HCT116 (cell line): ENCODE results near the gene TMEM79. TPM values are rescaled to one million over a fixed set of nuclear protein-coding genes. Genes with fewer than 3 reads are reported as not detected.

Experiments
- ATAC-seq: fragments of 200-7000 bp; cut with Tn5 transposase; 2 replicates; pipeline ENCODE4 v1.9.1; 2020; ENCODE audit warnings: mild to moderate bottlenecking, moderate library complexity
- BruUV-seq: library from RNA; stranded (reverse); fragments of 400-500 nt; replicated peaks from 2 replicates; lab custom pipeline; 2021; lab: Mats Ljungman, UMichigan
- CTCF ChIA-PET: fragments of 300-600 bp; sonication (Branson Sonifier 250); formaldehyde crosslinking; loops from one replicate; lab custom pipeline; 2021; ENCODE audit warnings: antibody characterized with exemption; lab: Charles Lee
- POLR2A ChIA-PET: fragments of 300-600, 350-600 bp; sonication (Branson Sonifier 250); formaldehyde crosslinking; loops from one replicate; lab custom pipeline; 2021; ENCODE audit warnings: antibody characterized with exemption; lab: Charles Lee
- RAD21 ChIA-PET, 2 experiments: fragments of 300-600 bp; sonication (Branson Sonifier 250); formaldehyde crosslinking; loops; one replicate each; lab custom pipeline; 2023; ENCODE audit warnings: low total read pairs in 2 of 2; ENCODE audit not compliant: uncharacterized antibody in 2 of 2, unreplicated experiment in 2 of 2, low non-redundant PET in 1 of 2; lab: Charles Lee
- DNase-seq: peaks from one replicate; pipeline ENCODE4 v3.0.0-alpha.2; 2010; ENCODE audit warnings: low read depth, low spot score
- H2AFZ ChIP-seq: fragments of 200-600 bp; shearing (Covaris generic), sonication (generic); 2 replicates; pipeline ENCODE4 v1.6.1; 2017; ENCODE audit warnings: low read depth, mixed run types, mixed read lengths, antibody characterized with exemption, low read length; ENCODE audit not compliant: poor library complexity, severe bottlenecking
- H3K27ac ChIP-seq: 2 replicates; pipeline ENCODE4 v1.5.1; 2012; ENCODE audit warnings: low read depth, low read length
- H3K27me3 ChIP-seq: fragments of 200-600 bp; sonication (generic); 2 replicates; pipeline ENCODE4 v1.6.1; 2016; ENCODE audit warnings: mixed run types, low read length, mixed read lengths; ENCODE audit not compliant: insufficient read depth
- H3K36me3 ChIP-seq, 2 experiments: fragments of 200-500 bp in 1 of 2; fragments of 200-600 bp in 1 of 2; sonication (Bioruptor generic) in 1 of 2; sonication (generic) in 1 of 2; 2 replicates each; pipeline versions ENCODE4 v1.5.1 to v1.6.1; 2014 to 2016; ENCODE audit warnings: low read length in 2 of 2, inconsistent platforms in 1 of 2, mixed read lengths in 1 of 2, mixed run types in 1 of 2; ENCODE audit not compliant: insufficient read depth in 2 of 2, control insufficient read depth in 1 of 2
- H3K4me1 ChIP-seq, 2 experiments: fragments of 200-600 bp in 1 of 2; sonication (generic) in 1 of 2; 2 replicates each; pipeline versions ENCODE4 v1.5.1 to v1.6.1; 2012 to 2017; ENCODE audit warnings: low read length in 2 of 2, inconsistent platforms in 1 of 2, mild to moderate bottlenecking in 1 of 2, mixed read lengths in 1 of 2, mixed run types in 1 of 2, moderate library complexity in 1 of 2; ENCODE audit not compliant: insufficient read depth in 2 of 2, control insufficient read depth in 1 of 2
- H3K4me2 ChIP-seq: fragments of 200-600 bp; sonication (generic); 2 replicates; pipeline ENCODE4 v1.6.1; 2017; ENCODE audit warnings: mixed run types, low read length, mixed read lengths
- H3K4me3 ChIP-seq, 2 experiments: fragments of 200-600 bp in 1 of 2; sonication (generic) in 1 of 2; replicated peaks in 1 of 2; 2 replicates each; pipeline ENCODE4 v1.5.1; 2011 to 2016; ENCODE audit warnings: low read length in 2 of 2, control low read depth in 1 of 2, low read depth in 1 of 2, mild to moderate bottlenecking in 1 of 2, mixed read lengths in 1 of 2, mixed run types in 1 of 2
- H3K79me2 ChIP-seq: fragments of 200-600 bp; sonication (generic); 2 replicates; pipeline ENCODE4 v1.6.1; 2017; ENCODE audit warnings: mild to moderate bottlenecking, mixed run types, low read length, moderate library complexity, mixed read lengths; ENCODE audit not compliant: insufficient read depth
- H3K9ac ChIP-seq: fragments of 200-600 bp; sonication (generic); 2 replicates; pipeline ENCODE4 v1.6.1; 2016; ENCODE audit warnings: low read length, mixed read lengths
- H3K9me2 ChIP-seq: fragments of 200-600 bp; sonication (generic), shearing (Covaris generic); 2 replicates; pipeline ENCODE4 v1.6.1; 2017; ENCODE audit warnings: mixed run types, mild to moderate bottlenecking, moderate library complexity; ENCODE audit not compliant: insufficient read depth
- H3K9me3 ChIP-seq, 2 experiments: fragments of 200-500 bp in 1 of 2; fragments of 200-600 bp in 1 of 2; sonication (Bioruptor generic) in 1 of 2; sonication (generic) in 1 of 2; 2 replicates each; pipeline ENCODE4 v1.6.1; 2014 to 2017; ENCODE audit warnings: low read length in 2 of 2, mixed read lengths in 2 of 2, inconsistent platforms in 1 of 2, low read depth in 1 of 2, mild to moderate bottlenecking in 1 of 2, mixed run types in 1 of 2, moderate library complexity in 1 of 2; ENCODE audit not compliant: control insufficient read depth in 1 of 2, insufficient read depth in 1 of 2
- H4K20me1 ChIP-seq: fragments of 200-600 bp; sonication (generic), shearing (Covaris generic); 2 replicates; pipeline ENCODE4 v1.6.1; 2017; ENCODE audit warnings: mixed run types, mild to moderate bottlenecking, moderate library complexity; ENCODE audit not compliant: insufficient read depth
- CBX3 ChIP-seq: IDR thresholded peaks from 2 replicates; pipeline ENCODE4 v1.6.1; 2012; ENCODE audit warnings: low read depth
- CEBPB ChIP-seq: IDR thresholded peaks from 2 replicates; pipeline ENCODE4 v1.6.1; 2012; ENCODE audit warnings: low read depth
- EGR1 ChIP-seq: IDR thresholded peaks from 2 replicates; pipeline ENCODE4 v1.6.1; 2012; ENCODE audit warnings: low read depth
- ELF1 ChIP-seq: IDR thresholded peaks from 2 replicates; pipeline ENCODE4 v1.6.1; 2012; ENCODE audit warnings: low read depth, borderline replicate concordance
- EZH2 ChIP-seq: fragments of 200-600 bp; sonication (generic); IDR thresholded peaks from 2 replicates; pipeline ENCODE4 v1.6.1; 2017; ENCODE audit warnings: antibody characterized with exemption, mixed run types
- EZH2phosphoT487 ChIP-seq: fragments of 200-600 bp; IDR thresholded peaks from 2 replicates; pipeline ENCODE4 v1.6.1; 2018; ENCODE audit warnings: antibody characterized with exemption, borderline replicate concordance
- FOSL1 ChIP-seq: IDR thresholded peaks from 2 replicates; pipeline ENCODE4 v1.6.1; 2012; ENCODE audit warnings: low read depth
- JUND ChIP-seq: IDR thresholded peaks from 2 replicates; pipeline ENCODE4 v1.6.1; 2012
- POLR2AphosphoS5 ChIP-seq: IDR thresholded peaks from 2 replicates; pipeline ENCODE4 v1.6.1; 2011; ENCODE audit warnings: mild to moderate bottlenecking, low read depth, low read length, moderate library complexity
- RAD21 ChIP-seq: IDR thresholded peaks from 2 replicates; pipeline ENCODE4 v1.6.1; 2012; ENCODE audit warnings: low read depth, mild to moderate bottlenecking
- SRF ChIP-seq: IDR thresholded peaks from 2 replicates; pipeline ENCODE4 v1.6.1; 2012; ENCODE audit warnings: low read depth
- TCF7L2 ChIP-seq: IDR thresholded peaks from 2 replicates; pipeline ENCODE4 v1.7.0; 2011; ENCODE audit warnings: borderline replicate concordance, inconsistent platforms; ENCODE audit not compliant: insufficient read depth, insufficient read length; ENCODE audit errors: extremely low read depth
- YY1 ChIP-seq: IDR thresholded peaks from 2 replicates; pipeline ENCODE4 v1.6.1; 2011; ENCODE audit warnings: low read length, low read depth, moderate library complexity, mild to moderate bottlenecking; ENCODE audit not compliant: insufficient replicate concordance; ENCODE audit errors: extremely low read depth
- ZNF274 ChIP-seq: fragments of 200-500 bp; sonication (Bioruptor generic); IDR thresholded peaks from 2 replicates; pipeline ENCODE4 v1.6.1; 2014; ENCODE audit warnings: mild to moderate bottlenecking, low read depth, low read length, inconsistent platforms
- intact Hi-C: fragments of 100-400 bp; cut with micrococcal nuclease; formaldehyde crosslinking; loops from 2 replicates; pipeline ENCODE4 v1.10.0; 2022
- total RNA-seq: library from RNA; stranded (reverse); gene quantifications from one replicate; pipeline ENCODE4 v1.2.1, GENCODE V29; 2021; ENCODE audit not compliant: unreplicated experiment
- TF ChIP-seq, protein P1 (sequence below), 3 experiments: fragments of 200-600 bp in 1 of 3; sonication (generic) in 1 of 3; IDR thresholded peaks in 2 of 3; conservative IDR thresholded peaks in 1 of 3; 2 replicates each; pipeline ENCODE4 v1.5.1; 2012 to 2017; ENCODE audit warnings: low read depth in 2 of 3, low read length in 2 of 3, antibody characterized with exemption in 1 of 3, borderline replicate concordance in 1 of 3, control low read depth in 1 of 3, mild to moderate bottlenecking in 1 of 3, mixed read lengths in 1 of 3, mixed run types in 1 of 3, moderate library complexity in 1 of 3; ENCODE audit not compliant: insufficient read depth in 1 of 3
- TF ChIP-seq, protein P2 (sequence below): IDR thresholded peaks from 2 replicates; pipeline ENCODE4 v1.6.1; 2012
- TF ChIP-seq, protein P3 (sequence below): IDR thresholded peaks from 2 replicates; pipeline ENCODE4 v1.6.1; 2012
- TF ChIP-seq, protein P4 (sequence below): IDR thresholded peaks from 2 replicates; pipeline ENCODE4 v1.6.1; 2011; ENCODE audit warnings: mild to moderate bottlenecking, low read length, moderate library complexity; ENCODE audit not compliant: insufficient replicate concordance; ENCODE audit errors: extremely low read depth

Gene TMEM79
- total RNA-seq, 1 experiment from 2014 or later = 6.3 TPM

DNA sequence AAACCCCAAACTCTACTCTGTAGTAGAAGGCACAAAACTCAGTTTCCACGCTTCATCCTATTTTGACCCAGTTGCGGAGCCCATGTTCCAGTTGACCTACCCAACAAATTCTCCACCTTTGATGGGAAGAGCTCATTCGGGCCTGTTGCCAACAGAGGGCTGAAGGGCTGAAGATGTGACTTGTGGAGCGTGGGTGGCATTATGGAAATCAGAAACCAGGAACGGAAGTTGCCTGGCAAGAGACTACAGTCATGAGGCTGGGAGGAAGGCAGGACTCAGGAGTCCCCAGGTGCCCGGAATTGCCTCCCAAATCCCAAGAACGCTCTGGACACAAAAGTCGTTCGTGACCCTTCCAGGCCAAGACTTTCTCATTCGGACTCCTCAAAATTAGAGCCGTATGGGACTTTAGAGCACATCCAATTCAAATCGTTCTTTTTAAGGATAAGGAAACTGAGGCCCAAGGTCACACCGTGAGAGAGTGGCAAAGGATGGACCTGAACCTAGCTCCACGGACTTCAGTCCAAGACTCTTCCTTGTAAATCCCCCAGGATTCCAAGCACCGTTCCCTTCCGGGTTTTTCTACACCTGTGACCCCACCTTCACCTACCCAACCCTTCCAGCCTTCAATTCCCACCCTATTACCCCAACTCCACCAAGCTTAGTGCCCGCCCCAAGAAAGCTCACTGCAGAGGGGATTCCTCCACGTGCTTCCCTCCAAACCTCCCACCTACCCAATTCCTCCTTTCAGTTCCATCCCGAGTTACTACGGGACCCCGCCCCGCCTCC lies 2.2 kb upstream of the TMEM79 start:
- peaks cover 58% of the 10 kb centered on the region for H3K79me2 ChIP-seq
- no peaks in the 10 kb centered on the region for H3K9me3 ChIP-seq
- H3K9me2 ChIP-seq = no peaks in the 10 kb centered on the region
- H3K27ac ChIP-seq = peak overlapping the region; percentile 90
- H3K4me1 ChIP-seq = peaks cover 25 to 27% of the 10 kb centered on the region in 2 experiments
- peaks cover 10% of the 10 kb centered on the region; the same call in 1 of the 2 replicates for H4K20me1 ChIP-seq
- peak; percentile 61 for ATAC-seq
- peak overlapping the region; percentile 91 for H3K4me2 ChIP-seq
- intact Hi-C loops = loop anchor here (2.0 kb wide), 1 partner anchor 57 kb away; the partner anchor contains the start of genes CCT3 and TSACC
- peak overlapping the region; percentile 77 to 96 for H3K4me3 ChIP-seq
- peak; percentile 48 for DNase-seq
- CTCF ChIA-PET = interaction anchor here (0.9 to 2.3 kb wide), 4 partner anchors 37 to 176 kb away, joined by 3 to 6 read pairs (median 4); no protein-coding TSS in a partner anchor
- peak overlapping the region; percentile 98 for H3K9ac ChIP-seq
- RAD21 ChIA-PET = no interaction called here
- no peaks in the 10 kb centered on the region for H3K27me3 ChIP-seq
- H3K36me3 ChIP-seq = peaks cover 22 to 32% of the 10 kb centered on the region in 2 experiments
- no peak overlapping the region for H2AFZ ChIP-seq
- POLR2A ChIA-PET = interaction anchor here (1.0 to 1.8 kb wide), 6 partner anchors 14 to 175 kb away, joined by 3 to 5 read pairs (median 4); partner anchors contain the start of genes GLMP and PMF1
- BruUV-seq = TSS peak; percentile 59
- TF ChIP-seq ELF1 (peak; percentile 75), RAD21 (no peak), JUND (no peak), POLR2AphosphoS5 (peak; percentile 44; the same call in 1 of the 2 replicates), CBX3 (no peak), EZH2phosphoT487 (no peak), YY1 (no peak), EZH2 (no peak), SRF (no peak), EGR1 (peak; percentile 84), TCF7L2 (no peak), CEBPB (no peak), FOSL1 (no peak), ZNF274 (no peak)
- TF ChIP-seq, protein P1, sequence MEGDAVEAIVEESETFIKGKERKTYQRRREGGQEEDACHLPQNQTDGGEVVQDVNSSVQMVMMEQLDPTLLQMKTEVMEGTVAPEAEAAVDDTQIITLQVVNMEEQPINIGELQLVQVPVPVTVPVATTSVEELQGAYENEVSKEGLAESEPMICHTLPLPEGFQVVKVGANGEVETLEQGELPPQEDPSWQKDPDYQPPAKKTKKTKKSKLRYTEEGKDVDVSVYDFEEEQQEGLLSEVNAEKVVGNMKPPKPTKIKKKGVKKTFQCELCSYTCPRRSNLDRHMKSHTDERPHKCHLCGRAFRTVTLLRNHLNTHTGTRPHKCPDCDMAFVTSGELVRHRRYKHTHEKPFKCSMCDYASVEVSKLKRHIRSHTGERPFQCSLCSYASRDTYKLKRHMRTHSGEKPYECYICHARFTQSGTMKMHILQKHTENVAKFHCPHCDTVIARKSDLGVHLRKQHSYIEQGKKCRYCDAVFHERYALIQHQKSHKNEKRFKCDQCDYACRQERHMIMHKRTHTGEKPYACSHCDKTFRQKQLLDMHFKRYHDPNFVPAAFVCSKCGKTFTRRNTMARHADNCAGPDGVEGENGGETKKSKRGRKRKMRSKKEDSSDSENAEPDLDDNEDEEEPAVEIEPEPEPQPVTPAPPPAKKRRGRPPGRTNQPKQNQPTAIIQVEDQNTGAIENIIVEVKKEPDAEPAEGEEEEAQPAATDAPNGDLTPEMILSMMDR (IDR thresholded peaks at IDR 0.05 in 2 of 3, conservative IDR thresholded peaks at IDR 0.05 in 1 of 3; ENCODE audit: borderline replicate concordance in 1 of 3, insufficient read depth in 1 of 3, low read depth in 2 of 3, low read length in 2 of 3) = no peak
- TF ChIP-seq, protein P2, sequence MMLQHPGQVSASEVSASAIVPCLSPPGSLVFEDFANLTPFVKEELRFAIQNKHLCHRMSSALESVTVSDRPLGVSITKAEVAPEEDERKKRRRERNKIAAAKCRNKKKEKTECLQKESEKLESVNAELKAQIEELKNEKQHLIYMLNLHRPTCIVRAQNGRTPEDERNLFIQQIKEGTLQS = no peak
- TF ChIP-seq, protein P3, sequence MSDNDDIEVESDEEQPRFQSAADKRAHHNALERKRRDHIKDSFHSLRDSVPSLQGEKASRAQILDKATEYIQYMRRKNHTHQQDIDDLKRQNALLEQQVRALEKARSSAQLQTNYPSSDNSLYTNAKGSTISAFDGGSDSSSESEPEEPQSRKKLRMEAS = peak; percentile 25
- TF ChIP-seq, protein P4, sequence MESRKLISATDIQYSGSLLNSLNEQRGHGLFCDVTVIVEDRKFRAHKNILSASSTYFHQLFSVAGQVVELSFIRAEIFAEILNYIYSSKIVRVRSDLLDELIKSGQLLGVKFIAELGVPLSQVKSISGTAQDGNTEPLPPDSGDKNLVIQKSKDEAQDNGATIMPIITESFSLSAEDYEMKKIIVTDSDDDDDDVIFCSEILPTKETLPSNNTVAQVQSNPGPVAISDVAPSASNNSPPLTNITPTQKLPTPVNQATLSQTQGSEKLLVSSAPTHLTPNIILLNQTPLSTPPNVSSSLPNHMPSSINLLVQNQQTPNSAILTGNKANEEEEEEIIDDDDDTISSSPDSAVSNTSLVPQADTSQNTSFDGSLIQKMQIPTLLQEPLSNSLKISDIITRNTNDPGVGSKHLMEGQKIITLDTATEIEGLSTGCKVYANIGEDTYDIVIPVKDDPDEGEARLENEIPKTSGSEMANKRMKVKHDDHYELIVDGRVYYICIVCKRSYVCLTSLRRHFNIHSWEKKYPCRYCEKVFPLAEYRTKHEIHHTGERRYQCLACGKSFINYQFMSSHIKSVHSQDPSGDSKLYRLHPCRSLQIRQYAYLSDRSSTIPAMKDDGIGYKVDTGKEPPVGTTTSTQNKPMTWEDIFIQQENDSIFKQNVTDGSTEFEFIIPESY = peak; percentile 80
